ENCODE results near the gene TPT1.
A peak's percentile ranks its signal among the peaks of the same experiment; 100 is the strongest.
"Not testable (repeated sequence)": the region's sequence is repeated elsewhere in the genome, so short reads cannot be mapped to it uniquely, and the experiment has no call there.

Gene TPT1

DNA sequence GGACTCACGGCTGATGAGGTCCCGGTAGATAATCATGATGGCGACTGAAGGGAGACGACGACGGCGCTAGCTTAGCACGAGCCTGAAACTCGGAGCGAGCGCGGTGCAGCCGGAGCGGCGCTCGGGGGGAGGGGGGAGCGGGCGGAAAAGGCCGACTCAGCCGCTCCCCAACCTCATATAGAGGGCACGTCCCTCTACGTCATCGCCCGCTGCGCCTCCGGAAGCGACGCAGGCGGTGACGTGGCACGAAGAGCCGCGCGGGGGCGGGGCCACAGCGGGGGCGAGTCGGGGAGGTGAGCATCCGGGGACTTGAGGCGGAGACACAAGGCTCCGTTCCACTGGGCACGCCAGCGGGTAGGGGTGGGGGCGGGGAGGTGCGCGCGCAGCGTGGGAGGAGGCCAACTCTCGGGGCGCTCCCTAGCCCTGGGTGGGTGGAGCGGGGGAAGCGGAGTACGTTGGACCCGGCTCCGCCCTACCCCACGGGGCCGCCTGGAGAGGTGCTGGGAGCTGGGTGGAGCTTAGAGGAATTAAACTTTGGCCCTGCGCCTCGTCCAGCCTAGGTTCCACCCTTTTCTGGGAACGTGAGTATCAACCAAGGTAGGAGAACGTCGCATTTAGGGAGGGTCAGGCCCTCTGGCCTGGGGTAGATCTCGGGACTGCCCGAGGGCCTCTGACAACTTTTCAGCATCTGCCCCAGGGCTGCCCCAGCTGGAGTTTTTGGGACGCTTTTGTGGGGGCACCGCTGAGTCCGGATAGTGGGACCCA lies at the start of gene TPT1:
TPT1 (minus strand) TSS at position 150 of the 765 bp plus-strand sequence; CDS start at position 36, 114 bp downstream.
- peak within 1 kb of the TSS; percentile 89 for H3K4me3 ChIP-seq (replicated peaks; ENCODE audit: low read depth, low read length)
- TF ChIP-seq, protein P1, sequence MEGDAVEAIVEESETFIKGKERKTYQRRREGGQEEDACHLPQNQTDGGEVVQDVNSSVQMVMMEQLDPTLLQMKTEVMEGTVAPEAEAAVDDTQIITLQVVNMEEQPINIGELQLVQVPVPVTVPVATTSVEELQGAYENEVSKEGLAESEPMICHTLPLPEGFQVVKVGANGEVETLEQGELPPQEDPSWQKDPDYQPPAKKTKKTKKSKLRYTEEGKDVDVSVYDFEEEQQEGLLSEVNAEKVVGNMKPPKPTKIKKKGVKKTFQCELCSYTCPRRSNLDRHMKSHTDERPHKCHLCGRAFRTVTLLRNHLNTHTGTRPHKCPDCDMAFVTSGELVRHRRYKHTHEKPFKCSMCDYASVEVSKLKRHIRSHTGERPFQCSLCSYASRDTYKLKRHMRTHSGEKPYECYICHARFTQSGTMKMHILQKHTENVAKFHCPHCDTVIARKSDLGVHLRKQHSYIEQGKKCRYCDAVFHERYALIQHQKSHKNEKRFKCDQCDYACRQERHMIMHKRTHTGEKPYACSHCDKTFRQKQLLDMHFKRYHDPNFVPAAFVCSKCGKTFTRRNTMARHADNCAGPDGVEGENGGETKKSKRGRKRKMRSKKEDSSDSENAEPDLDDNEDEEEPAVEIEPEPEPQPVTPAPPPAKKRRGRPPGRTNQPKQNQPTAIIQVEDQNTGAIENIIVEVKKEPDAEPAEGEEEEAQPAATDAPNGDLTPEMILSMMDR (IDR thresholded peaks at IDR 0.05; ENCODE audit: low read depth, low read length, missing control alignments), result no peak

DNA sequence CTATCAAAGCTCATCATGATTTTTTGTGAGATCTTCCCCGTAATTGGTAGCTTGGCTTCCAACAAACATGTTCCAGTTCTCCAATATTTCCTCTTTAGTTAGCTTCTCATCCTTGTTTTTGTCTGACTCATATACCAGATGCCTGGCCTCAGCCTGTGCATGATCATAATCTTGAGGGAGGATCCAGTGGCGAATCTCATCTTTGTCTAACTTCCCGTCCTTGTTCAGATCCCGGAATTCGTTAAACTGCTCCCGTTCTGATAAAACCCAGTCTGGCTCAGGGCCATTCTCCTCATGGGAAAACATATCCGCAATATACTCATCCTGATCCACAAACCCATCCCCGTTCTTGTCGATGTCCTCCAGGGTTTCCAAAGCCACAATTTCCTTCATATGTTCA lies 49.4 kb upstream of the TPT1 start:
- H3K4me3 ChIP-seq (replicated peaks; ENCODE audit: low read depth, low read length); DNase-seq (ENCODE audit: extremely low read depth, low read depth): not testable (repeated sequence)

More for the DNA sequence above, at the start of gene TPT1:
- peak; percentile 91 for DNase-seq (ENCODE audit: extremely low read depth, low read depth)

DNA sequence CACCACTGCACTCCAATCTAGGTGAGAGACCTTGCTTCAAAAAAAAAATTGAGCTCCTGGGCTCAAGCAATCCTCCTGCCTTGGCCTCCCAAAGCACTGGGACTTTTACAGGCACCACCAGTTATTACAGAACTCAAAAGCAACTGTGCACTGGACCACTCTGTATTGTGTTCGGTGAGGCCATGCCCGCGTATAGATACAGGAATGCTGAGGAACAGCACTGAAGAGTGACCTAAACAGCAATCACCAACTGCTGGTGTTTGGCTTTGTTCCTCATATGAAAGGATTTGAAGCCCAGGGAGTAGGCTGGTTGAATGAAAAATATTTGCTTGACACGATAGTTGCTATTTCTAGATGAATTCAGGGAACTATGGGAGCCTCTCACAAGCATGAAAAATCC lies 47.7 kb upstream of the TPT1 start:
- no peak for DNase-seq (ENCODE audit: extremely low read depth, low read depth)
- H3K4me3 ChIP-seq (replicated peaks; ENCODE audit: low read depth, low read length), result no peak overlapping the region
- TF ChIP-seq, protein P1 (IDR thresholded peaks at IDR 0.05; ENCODE audit: low read depth, low read length, missing control alignments), result no peak

DNA sequence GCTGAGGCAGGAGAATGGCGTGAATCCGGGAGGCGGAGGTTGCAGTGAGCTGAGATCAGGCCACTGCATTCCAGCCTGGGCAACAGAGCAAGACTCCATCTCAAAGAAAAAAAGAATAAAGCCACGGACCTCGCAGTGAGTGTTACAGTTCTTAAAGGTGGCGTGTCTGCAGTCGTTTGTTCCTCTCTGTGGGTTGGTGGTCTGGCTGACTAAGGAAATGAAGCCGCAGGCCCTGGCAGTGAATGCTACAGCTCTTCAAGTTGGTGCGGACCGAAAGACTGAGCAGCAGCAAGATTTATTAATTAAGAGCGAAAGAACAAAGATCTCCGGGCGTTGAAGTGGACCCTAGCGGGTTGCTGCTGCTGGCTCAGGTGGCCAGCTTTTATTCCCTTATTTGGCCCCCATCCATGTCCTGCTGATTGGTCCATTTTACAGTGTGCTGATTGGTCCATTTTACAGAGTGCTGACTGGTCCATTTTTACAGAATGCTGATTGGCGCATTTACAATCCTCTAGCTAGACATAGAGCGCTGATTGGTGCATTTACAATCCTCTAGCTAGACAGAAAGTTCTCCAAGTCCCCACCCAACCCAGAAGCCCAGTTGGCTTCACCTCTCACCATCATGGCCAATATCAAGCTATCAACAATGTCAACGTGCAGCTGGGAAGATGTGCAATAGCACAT lies 46.1 kb upstream of the TPT1 start:
- DNase-seq (ENCODE audit: extremely low read depth, low read depth); H3K4me3 ChIP-seq (replicated peaks; ENCODE audit: low read depth, low read length): not testable (repeated sequence)

DNA sequence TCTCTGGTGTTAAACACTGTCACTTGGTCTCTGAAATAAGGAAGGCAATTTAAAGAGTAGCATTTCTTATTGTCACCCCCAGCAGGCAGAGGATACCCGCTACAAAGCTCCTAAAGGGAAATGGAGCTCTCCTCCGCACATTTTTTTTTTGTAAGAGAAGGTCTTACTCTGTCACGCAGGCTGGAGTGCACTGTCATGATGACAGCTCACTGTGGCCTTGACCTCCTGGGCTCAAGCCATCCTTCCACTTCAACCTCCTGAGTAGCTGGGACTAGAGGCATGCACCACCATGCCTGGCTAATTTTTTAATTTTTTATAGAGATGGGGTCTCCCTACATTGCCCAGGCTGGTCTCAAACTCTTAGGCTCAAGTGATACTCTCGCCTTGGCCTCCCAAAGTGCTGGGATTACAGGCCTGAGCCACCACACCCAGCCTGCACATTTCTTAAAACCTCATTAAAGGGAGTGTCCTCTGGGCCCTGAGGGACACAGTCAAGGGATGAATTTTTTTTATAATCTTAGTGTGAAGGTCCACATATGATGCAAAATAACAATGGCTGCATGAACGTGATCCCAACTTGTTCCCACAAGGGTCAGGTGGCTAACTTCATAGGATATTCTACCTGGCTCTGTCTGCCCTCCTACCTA lies 45.0 kb upstream of the TPT1 start:
- H3K4me3 ChIP-seq (replicated peaks; ENCODE audit: low read depth, low read length), result no peak overlapping the region
- no peak for DNase-seq (ENCODE audit: extremely low read depth, low read depth)
- TF ChIP-seq, protein P1 (IDR thresholded peaks at IDR 0.05; ENCODE audit: low read depth, low read length, missing control alignments), result no peak

DNA sequence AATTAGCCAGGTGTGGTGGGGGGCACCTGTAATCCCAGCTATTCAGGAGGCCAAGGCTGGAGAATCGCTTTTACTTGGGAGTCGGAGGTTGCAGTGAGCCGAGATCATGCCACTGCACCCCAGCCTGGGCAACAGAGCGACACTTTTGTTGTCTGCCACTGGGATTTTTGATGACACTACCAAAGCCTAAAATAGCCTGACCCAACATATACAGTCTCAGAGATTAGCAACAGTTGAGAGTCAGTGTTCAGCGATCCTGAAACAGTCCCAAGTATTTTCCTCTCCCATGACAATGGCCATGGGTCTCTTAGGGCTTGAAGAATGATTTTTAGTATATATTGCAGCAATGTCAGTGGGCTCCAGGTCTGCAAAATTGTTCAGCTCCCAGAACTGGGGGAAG lies 44.3 kb upstream of the TPT1 start:
- H3K4me3 ChIP-seq (replicated peaks; ENCODE audit: low read depth, low read length), result no peak overlapping the region
- no peak for DNase-seq (ENCODE audit: extremely low read depth, low read depth)
- TF ChIP-seq, protein P1 (IDR thresholded peaks at IDR 0.05; ENCODE audit: low read depth, low read length, missing control alignments), result no peak

DNA sequence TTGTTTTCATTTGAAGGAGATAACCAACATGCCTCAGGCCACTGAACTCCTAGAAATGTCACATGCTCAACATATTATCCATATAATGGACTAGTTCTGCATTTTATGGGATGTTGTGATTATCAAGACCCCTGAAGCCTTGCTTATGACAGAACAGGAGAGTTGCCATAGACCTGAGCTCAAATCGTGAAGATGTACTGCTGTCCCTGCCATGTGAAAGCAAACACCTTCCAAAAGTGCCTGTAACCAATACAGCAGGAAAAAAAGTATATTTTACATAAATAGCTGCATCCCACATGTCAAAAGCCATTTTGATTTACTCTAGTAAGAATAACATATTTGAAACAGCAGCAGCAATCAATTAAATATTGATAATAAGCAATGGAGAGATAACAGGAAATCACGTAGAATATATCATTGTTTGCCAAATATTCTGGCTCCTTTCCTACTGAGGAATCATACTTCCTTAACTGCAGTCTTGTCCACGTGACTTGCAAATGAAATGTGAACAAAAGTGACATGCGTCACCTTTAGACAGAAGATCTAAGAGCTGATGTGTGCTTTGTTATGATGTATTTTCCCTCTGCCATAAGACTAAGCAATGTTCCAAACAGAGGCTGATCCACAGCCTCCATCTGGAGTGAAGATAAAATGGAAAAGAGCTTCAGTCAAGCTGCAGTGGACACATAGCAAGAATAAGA lies 43.6 kb upstream of the TPT1 start:
- TF ChIP-seq, protein P1 (IDR thresholded peaks at IDR 0.05; ENCODE audit: low read depth, low read length, missing control alignments), result no peak
- DNase-seq (ENCODE audit: extremely low read depth, low read depth), result no peak
- H3K4me3 ChIP-seq (replicated peaks; ENCODE audit: low read depth, low read length), result no peak overlapping the region

DNA sequence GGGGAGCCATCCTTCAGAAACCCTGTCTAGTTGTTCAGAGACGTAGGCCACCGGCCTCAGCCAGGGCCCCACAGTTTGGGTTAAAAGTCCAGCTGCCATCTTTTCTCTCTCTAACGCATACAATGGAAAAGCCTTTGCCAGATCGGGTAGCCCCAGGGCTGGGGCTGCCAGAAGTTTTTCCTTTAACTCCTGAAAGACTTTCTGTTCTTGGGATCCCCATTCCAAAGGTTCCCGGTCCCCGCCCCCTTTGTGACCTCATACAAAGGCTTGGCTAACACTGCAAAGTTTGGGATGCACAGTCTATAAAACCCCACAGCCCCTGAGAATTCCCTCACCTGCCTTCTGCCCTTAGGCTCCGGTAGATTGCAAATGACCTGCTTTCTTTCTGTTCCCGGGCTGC lies 41.8 kb upstream of the TPT1 start:
- DNase-seq (ENCODE audit: extremely low read depth, low read depth); H3K4me3 ChIP-seq (replicated peaks; ENCODE audit: low read depth, low read length): not testable (repeated sequence)
